Neural progenitor cell (in vitro differentiated cells): Measurements from ENCODE around the gene PERM1. TPM values are rescaled to one million over a fixed set of nuclear protein-coding genes. Genes with fewer than 3 reads are reported as not detected.

Experiments used
- DNase-seq: peaks from one replicate; pipeline ENCODE4 v3.0.0-alpha.2; 2016; ENCODE audit warnings: low spot score
- H2AFZ ChIP-seq: fragments of 200-600 bp; sonication (generic); replicated peaks from 2 replicates; pipeline ENCODE4 v1.6.1; 2016; ENCODE audit warnings: antibody characterized with exemption
- H3F3A ChIP-seq: fragments of 200-600 bp; sonication (generic); 2 replicates; pipeline ENCODE4 v1.6.1; 2016; ENCODE audit warnings: antibody characterized with exemption, low read depth
- H3K27ac ChIP-seq: fragments of 200-600 bp; sonication (generic); 2 replicates; pipeline ENCODE4 v1.5.1; 2016; ENCODE audit warnings: mild to moderate bottlenecking
- H3K27me3 ChIP-seq: fragments of 200-600 bp; sonication (generic); 2 replicates; pipeline ENCODE4 v1.6.1; 2016; ENCODE audit warnings: mild to moderate bottlenecking, moderate library complexity
- H3K36me3 ChIP-seq: fragments of 200-600 bp; sonication (generic); 2 replicates; pipeline ENCODE4 v1.5.1; 2016
- H3K4me1 ChIP-seq: fragments of 200-600 bp; sonication (generic); 2 replicates; pipeline ENCODE4 v1.6.1; 2016; ENCODE audit warnings: mixed run types
- H3K4me2 ChIP-seq: fragments of 200-600 bp; sonication (generic); 2 replicates; pipeline ENCODE4 v1.6.1; 2016
- H3K4me3 ChIP-seq: fragments of 200-600 bp; sonication (generic); 2 replicates; pipeline ENCODE4 v1.5.1; 2016
- H3K79me2 ChIP-seq: fragments of 200-600 bp; sonication (generic); 2 replicates; pipeline ENCODE4 v1.6.1; 2016; ENCODE audit warnings: low read depth
- H3K9ac ChIP-seq: fragments of 200-600 bp; sonication (generic); 2 replicates; pipeline ENCODE4 v1.6.1; 2016
- H3K9me3 ChIP-seq: fragments of 200-600 bp; sonication (generic); 2 replicates; pipeline ENCODE4 v1.5.1; 2016; ENCODE audit warnings: low read depth
- H4K20me1 ChIP-seq: fragments of 200-600 bp; sonication (generic); 2 replicates; pipeline ENCODE4 v1.6.1; 2016; ENCODE audit warnings: low read depth
- H3K27ac Mint-ChIP-seq: 3 replicates; pipeline ENCODE4 v1.8.0; 2021; ENCODE audit warnings: mixed read lengths
- H3K27me3 Mint-ChIP-seq: 2 replicates; pipeline ENCODE4 v1.8.0; 2022; ENCODE audit warnings: low read depth, mild to moderate bottlenecking, inconsistent platforms, moderate library complexity, mixed read lengths; ENCODE audit not compliant: insufficient read depth
- H3K36me3 Mint-ChIP-seq: 3 replicates; pipeline ENCODE4 v1.8.0; 2021; ENCODE audit warnings: mixed read lengths
- H3K4me1 Mint-ChIP-seq: 3 replicates; pipeline ENCODE4 v1.8.0; 2021; ENCODE audit warnings: mixed read lengths
- H3K4me3 Mint-ChIP-seq: 3 replicates; pipeline ENCODE4 v1.8.0; 2021; ENCODE audit warnings: mild to moderate bottlenecking, moderate library complexity, mixed read lengths
- H3K9me3 Mint-ChIP-seq: 3 replicates; pipeline ENCODE4 v1.8.0; 2020; ENCODE audit warnings: mixed read lengths
- EZH2 ChIP-seq: fragments of 200-600 bp; sonication (generic); IDR thresholded peaks from 2 replicates; pipeline ENCODE4 v1.6.1; 2017; ENCODE audit warnings: antibody characterized with exemption, mild to moderate bottlenecking, moderate library complexity
- EZH2phosphoT487 ChIP-seq: fragments of 200-600 bp; sonication (generic); IDR thresholded peaks from 2 replicates; pipeline ENCODE4 v1.6.1; 2017; ENCODE audit warnings: antibody characterized with exemption
- small RNA-seq: library from RNA; depleted of rRNA; stranded (forward); fragments of <200 nt; gene quantifications from one replicate; pipeline ENCODE3, GENCODE V24; 2015
- total RNA-seq: library from RNA; depleted of rRNA; stranded (reverse); fragments of >200 nt; gene quantifications from 2 replicates; pipeline ENCODE4 v1.2.3, GENCODE V29; 2015; ENCODE audit warnings: low replicate concordance
- TF ChIP-seq, protein P1 (sequence below): fragments of 200-600 bp; sonication (generic); IDR thresholded peaks from 2 replicates; pipeline ENCODE4 v1.5.1; 2017; ENCODE audit warnings: antibody characterized with exemption, mild to moderate bottlenecking

Gene PERM1
- total RNA-seq, 1 donor from 2014 or later, result not detected

DNA sequence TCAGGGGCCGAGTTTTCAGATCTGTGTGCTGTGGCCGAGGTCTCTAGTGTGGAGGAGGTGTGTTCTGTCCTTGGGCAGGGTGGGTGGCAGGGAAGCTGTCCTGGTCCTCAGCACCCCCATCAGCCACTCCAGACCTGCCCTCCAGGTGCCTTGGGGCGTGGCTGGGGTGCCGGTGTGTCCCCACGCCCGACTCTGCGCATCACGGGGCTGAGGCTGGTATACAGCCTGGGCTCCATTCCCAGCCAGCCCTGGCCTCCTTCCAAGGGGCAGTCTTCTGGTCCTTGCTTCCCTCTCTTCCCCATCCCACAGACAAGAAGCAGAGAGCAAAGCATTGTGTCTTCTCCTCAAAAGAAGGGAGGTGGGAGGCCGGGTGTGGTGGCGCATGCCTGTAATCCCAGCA is 54.1 kb downstream of the PERM1 start:
- Histone ChIP-seq H3K27ac (no peak overlapping the region), H2AFZ (no peak overlapping the region), H3K27me3 (peaks cover 100% of the 10 kb centered on the region), H3K9ac (no peak overlapping the region), H3K36me3 (no peaks in the 10 kb centered on the region), H3K9me3 (no peaks in the 10 kb centered on the region), H3K79me2 (no peaks in the 10 kb centered on the region), H3F3A (peaks cover 5% of the 10 kb centered on the region), H3K4me3 (no peak overlapping the region), H4K20me1 (peaks cover 53% of the 10 kb centered on the region), H3K4me2 (no peak overlapping the region), H3K4me1 (peaks cover 11% of the 10 kb centered on the region)
- H3K36me3 Mint-ChIP-seq, result no peaks in the 10 kb centered on the region
- no peaks in the 10 kb centered on the region for H3K9me3 Mint-ChIP-seq
- H3K4me1 Mint-ChIP-seq, result peaks cover 23% of the 10 kb centered on the region
- H3K27me3 Mint-ChIP-seq, result peaks cover 51% of the 10 kb centered on the region
- TF ChIP-seq EZH2 (no peak), EZH2phosphoT487 (no peak)
- TF ChIP-seq, protein P1, sequence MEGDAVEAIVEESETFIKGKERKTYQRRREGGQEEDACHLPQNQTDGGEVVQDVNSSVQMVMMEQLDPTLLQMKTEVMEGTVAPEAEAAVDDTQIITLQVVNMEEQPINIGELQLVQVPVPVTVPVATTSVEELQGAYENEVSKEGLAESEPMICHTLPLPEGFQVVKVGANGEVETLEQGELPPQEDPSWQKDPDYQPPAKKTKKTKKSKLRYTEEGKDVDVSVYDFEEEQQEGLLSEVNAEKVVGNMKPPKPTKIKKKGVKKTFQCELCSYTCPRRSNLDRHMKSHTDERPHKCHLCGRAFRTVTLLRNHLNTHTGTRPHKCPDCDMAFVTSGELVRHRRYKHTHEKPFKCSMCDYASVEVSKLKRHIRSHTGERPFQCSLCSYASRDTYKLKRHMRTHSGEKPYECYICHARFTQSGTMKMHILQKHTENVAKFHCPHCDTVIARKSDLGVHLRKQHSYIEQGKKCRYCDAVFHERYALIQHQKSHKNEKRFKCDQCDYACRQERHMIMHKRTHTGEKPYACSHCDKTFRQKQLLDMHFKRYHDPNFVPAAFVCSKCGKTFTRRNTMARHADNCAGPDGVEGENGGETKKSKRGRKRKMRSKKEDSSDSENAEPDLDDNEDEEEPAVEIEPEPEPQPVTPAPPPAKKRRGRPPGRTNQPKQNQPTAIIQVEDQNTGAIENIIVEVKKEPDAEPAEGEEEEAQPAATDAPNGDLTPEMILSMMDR, result no peak
- no peak overlapping the region for H3K27ac Mint-ChIP-seq
- no peak for DNase-seq
- no peak overlapping the region for H3K4me3 Mint-ChIP-seq

DNA sequence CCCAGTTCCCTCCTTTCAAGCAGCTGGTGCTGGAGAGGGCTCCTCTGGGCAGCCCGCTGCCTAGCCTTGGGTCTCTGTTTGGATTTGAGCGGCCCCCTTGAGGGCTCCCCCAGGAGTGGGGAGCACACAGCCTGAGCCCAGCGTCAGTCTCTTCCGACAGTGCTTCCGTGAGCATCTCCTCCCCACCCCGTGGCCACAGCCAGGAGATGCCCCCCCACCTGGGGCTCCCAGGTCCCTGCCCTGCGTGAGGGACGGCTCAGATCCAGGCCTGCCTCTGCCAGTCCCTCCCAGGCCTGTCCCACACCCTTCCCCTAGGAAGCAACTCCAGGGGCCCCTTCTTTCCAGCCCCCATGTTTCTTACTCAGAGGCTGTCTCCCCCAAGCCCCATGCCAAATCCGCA is 54.7 kb downstream of the PERM1 start:
- Mint-ChIP-seq H3K27ac (no peak overlapping the region), H3K4me3 (no peak overlapping the region), H3K9me3 (no peaks in the 10 kb centered on the region), H3K4me1 (peaks cover 25% of the 10 kb centered on the region), H3K27me3 (peaks cover 53% of the 10 kb centered on the region), H3K36me3 (no peaks in the 10 kb centered on the region)
- no peak overlapping the region for H2AFZ ChIP-seq
- no peaks in the 10 kb centered on the region for H3K9me3 ChIP-seq
- H3K4me1 ChIP-seq, result peaks cover 11% of the 10 kb centered on the region
- no peak for DNase-seq
- H3K36me3 ChIP-seq, result no peaks in the 10 kb centered on the region
- peaks cover 5% of the 10 kb centered on the region for H3F3A ChIP-seq
- H3K27me3 ChIP-seq, result peaks cover 100% of the 10 kb centered on the region
- TF ChIP-seq, protein P1, result no peak
- TF ChIP-seq EZH2phosphoT487, result peak; percentile 1
- H4K20me1 ChIP-seq, result peaks cover 56% of the 10 kb centered on the region
- H3K79me2 ChIP-seq, result no peaks in the 10 kb centered on the region
- H3K4me2 ChIP-seq, result no peak overlapping the region
- H3K4me3 ChIP-seq, result no peak overlapping the region
- H3K9ac ChIP-seq, result no peak overlapping the region
- H3K27ac ChIP-seq, result no peak overlapping the region

DNA sequence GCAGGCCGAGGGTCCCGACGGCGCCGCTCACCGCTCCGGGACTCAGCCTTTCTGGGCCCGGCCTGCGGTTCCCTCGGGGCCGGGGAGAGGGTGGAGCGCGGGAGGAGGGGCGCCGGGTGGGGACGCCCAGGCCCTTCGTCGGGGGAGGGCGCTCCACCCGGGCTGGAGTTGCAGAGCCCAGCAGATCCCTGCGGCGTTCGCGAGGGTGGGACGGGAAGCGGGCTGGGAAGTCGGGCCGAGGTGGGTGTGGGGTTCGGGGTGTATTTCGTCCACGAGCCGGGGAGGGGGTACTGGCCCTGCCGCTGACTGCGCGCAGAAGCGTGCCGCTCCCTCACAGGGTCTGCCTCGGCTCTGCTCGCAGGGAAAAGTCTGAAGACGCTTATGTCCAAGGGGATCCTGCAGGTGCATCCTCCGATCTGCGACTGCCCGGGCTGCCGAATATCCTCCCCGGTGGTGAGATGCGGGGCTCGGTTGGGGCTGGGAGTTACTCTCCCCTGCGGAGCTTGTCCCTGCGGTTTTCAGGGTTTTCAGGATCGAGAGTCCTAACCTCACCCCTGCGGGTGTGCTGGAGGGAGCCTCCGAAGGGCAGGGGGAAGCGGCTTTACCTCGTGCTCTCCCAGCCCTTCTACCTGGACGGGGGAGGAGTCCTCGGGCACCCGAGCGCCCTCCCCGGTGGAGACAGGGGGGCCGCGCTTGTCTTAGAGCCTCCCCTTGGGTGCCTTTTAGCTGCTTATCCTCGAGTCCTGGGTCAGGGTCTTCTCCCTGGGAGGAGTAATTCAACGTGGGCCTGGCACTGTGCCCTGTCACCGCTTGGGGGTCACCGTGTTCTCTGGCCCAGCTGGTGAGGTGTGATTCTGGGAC is 56.1 kb downstream of the PERM1 start:
- Histone ChIP-seq H3K4me3 (peak overlapping the region; percentile 11), H2AFZ (no peak overlapping the region), H3K4me2 (peak overlapping the region; percentile 76), H3K27ac (no peak overlapping the region), H3K4me1 (peaks cover 14% of the 10 kb centered on the region), H3K79me2 (no peaks in the 10 kb centered on the region), H3K27me3 (peaks cover 100% of the 10 kb centered on the region), H3K9ac (no peak overlapping the region), H3F3A (peaks cover 9% of the 10 kb centered on the region), H4K20me1 (peaks cover 66% of the 10 kb centered on the region), H3K9me3 (no peaks in the 10 kb centered on the region), H3K36me3 (no peaks in the 10 kb centered on the region)
- DNase-seq, result peak; percentile 54
- H3K4me1 Mint-ChIP-seq, result peaks cover 24% of the 10 kb centered on the region
- no peak overlapping the region for H3K27ac Mint-ChIP-seq
- H3K9me3 Mint-ChIP-seq, result no peaks in the 10 kb centered on the region
- peaks cover 55% of the 10 kb centered on the region for H3K27me3 Mint-ChIP-seq
- H3K36me3 Mint-ChIP-seq, result no peaks in the 10 kb centered on the region
- TF ChIP-seq EZH2phosphoT487 (peak; percentile 91), EZH2 (peak; percentile 91)
- TF ChIP-seq, protein P1, result peak; percentile 7
- H3K4me3 Mint-ChIP-seq, result peak overlapping the region; percentile 81

Small RNA genes within 50 kb of the gene (small RNA-seq; reads per million reads assigned to genes)
- gene AL645608.3, result not detected

Other genes with a start within 250 kb of the PERM1 start
- gene SAMD11, start 58.2 kb downstream of the PERM1 start, total RNA-seq, result 0.15 TPM in 1 of 2 replicates, not detected in the other
- 39.6 and 69.1 TPM in 2 replicates for gene NOC2L, start 22.8 kb downstream of the PERM1 start, total RNA-seq
- gene KLHL17, start 21.5 kb downstream of the PERM1 start, total RNA-seq, result 10.7 and 33.8 TPM in 2 replicates
- gene PLEKHN1, start 15.6 kb downstream of the PERM1 start, total RNA-seq, result 0.09 TPM in 1 of 2 replicates, not detected in the other
- gene HES4, start 18.0 kb upstream of the PERM1 start, total RNA-seq, result 7.6 and 35.7 TPM in 2 replicates
- 22.4 and 33.6 TPM in 2 replicates for gene ISG15, start 31.4 kb upstream of the PERM1 start, total RNA-seq
- 34.1 and 142 TPM in 2 replicates for gene AGRN, start 38.0 kb upstream of the PERM1 start, total RNA-seq
- gene RNF223, start 92.2 kb upstream of the PERM1 start, total RNA-seq, result not detected in 2 replicates
- 8.0 and 24.0 TPM in 2 replicates for gene C1orf159, start 134.0 kb upstream of the PERM1 start, total RNA-seq
- 0.22 TPM in 1 of 2 replicates, not detected in the other for gene TTLL10, start 191.8 kb upstream of the PERM1 start, total RNA-seq
- not detected in 2 replicates for gene TNFRSF18, start 224.5 kb upstream of the PERM1 start, total RNA-seq
- 0.09 TPM in 1 of 2 replicates, not detected in the other for gene TNFRSF4, start 232.1 kb upstream of the PERM1 start, total RNA-seq
- 16.6 and 43.4 TPM in 2 replicates for gene SDF4, start 249.9 kb upstream of the PERM1 start, total RNA-seq